ENCODE measurements around the gene ALDH2. TPM values are rescaled to one million over a fixed set of nuclear protein-coding genes. Genes with fewer than 3 reads are reported as not detected.

ALDH2 gene
- total and polyA plus RNA-seq, 9 of the 15 experiments (the other 6 are each of a cell fraction or from before 2014, with no cell fraction given): 1.9 to 22.5 (median 12.2) TPM

- in situ Hi-C loops (cut with MboI) (no loop called here), intact Hi-C loops (cut with micrococcal nuclease) (no loop called here)
- no TSS peak for BruUV-seq (replicated peaks)
- H3K9ac ChIP-seq (ENCODE audit: insufficient read depth in 1 of 2, low read depth in 2 of 2, low read length in 2 of 2): peak overlapping the region in 1 of 2 experiments; percentile 54; a peak in 2 of 4 replicates
- FAIRE-seq: no peak
- no peaks in the 10 kb centered on the region for H3K79me2 ChIP-seq (ENCODE audit: control insufficient read depth, insufficient read depth, low read length)
- 54% methylated on average over 8 of the region's 8 CpGs for whole genome bisulfite sequencing (ENCODE audit: insufficient coverage, low coverage, missing lambda C conversion rate)
- peaks cover 10 to 31% of the 10 kb centered on the region in 2 experiments; a peak in 3 of 5 replicates for H3K4me1 ChIP-seq (replicated peaks in 1 of 2; ENCODE audit: control insufficient read depth in 2 of 2, insufficient read depth in 2 of 2, low read length in 2 of 2)
- H3K36me3 ChIP-seq (ENCODE audit: control insufficient read depth, insufficient read depth, low read length): 0 out of 3 replicates have a peak, but pooled peaks cover 4% of the 10 kb centered on the region
- H3K4me2 ChIP-seq (ENCODE audit: insufficient read depth, low read length): no peak overlapping the region
- ChIA-PET CTCF (ENCODE audit: low intra/inter-chr PET ratio) (interaction anchor here (2.7 kb wide), 1 partner anchor 58 kb away, joined by 43 read pairs; no protein-coding TSS in a partner anchor), POLR2A (interaction anchor here (0.8 to 2.3 kb wide), 5 partner anchors 9 to 168 kb away, joined by 3 to 9 read pairs (median 3); no protein-coding TSS in a partner anchor)
- H4K20me1 ChIP-seq (replicated peaks; ENCODE audit: control insufficient read depth, insufficient read depth, low read length): no peaks in the 10 kb centered on the region
- H3K9me3 ChIP-seq (replicated peaks; ENCODE audit: control insufficient read depth, insufficient read depth, low read depth, low read length): no peaks in the 10 kb centered on the region
- H2AFZ ChIP-seq (ENCODE audit: low read depth, low read length): no peak overlapping the region
- no peak overlapping the region for H3K27ac ChIP-seq (ENCODE audit: extremely low read depth, low read depth, low read length)
- no peaks in the 10 kb centered on the region for H3K27me3 ChIP-seq (ENCODE audit: control insufficient read depth in 2 of 2, insufficient read depth in 2 of 2, low read length in 2 of 2)
- H3K9me1 ChIP-seq (ENCODE audit: control insufficient read depth, insufficient read depth, low read length): no peaks in the 10 kb centered on the region
- H3K4me3 ChIP-seq: no peak overlapping the region
- no peak for DNase-seq (ENCODE audit: extremely low read depth in 1 of 4, low spot score in 3 of 4)
- no peak for ATAC-seq
- TF ChIP-seq XRCC3 (IDR thresholded peaks at IDR 0.05): no peak
- TF ChIP-seq RFX7 (CRISPR knock-in tag; IDR thresholded peaks at IDR 0.05): no peak
- no peak for TF ChIP-seq ZBTB8A (IDR thresholded peaks at IDR 0.05; ENCODE audit: partially characterized antibody)
Measured at GRCh38 chr12:111754671-111755070, 12.1 kb upstream of the ALDH2 start.

- FAIRE-seq: no peak
Measured at GRCh38 chr12:111756196-111756595, 10.5 kb upstream of the ALDH2 start.

More at GRCh38 chr12:111756196-111756595, 10.5 kb upstream of the ALDH2 start:
- TF ChIP-seq ZSCAN32 (CRISPR knock-in tag; IDR thresholded peaks at IDR 0.05) (no peak), POLR2G (IDR thresholded peaks at IDR 0.05; ENCODE audit: low read depth, low read length) (peak; percentile 33; the same call in 1 of the 2 replicates)
- in situ Hi-C loops (cut with MboI): no loop called here
- Histone ChIP-seq H2AFZ (ENCODE audit: low read depth, low read length) (no peak overlapping the region), H3K4me3 (no peak overlapping the region), H3K27ac (ENCODE audit: extremely low read depth, low read depth, low read length) (no peak overlapping the region), H3K9ac (ENCODE audit: insufficient read depth in 1 of 2, low read depth in 2 of 2, low read length in 2 of 2) (peak overlapping the region in 1 of 2 experiments; percentile 36; a peak in 1 of 4 replicates), H3K79me2 (ENCODE audit: control insufficient read depth, insufficient read depth, low read length) (no peaks in the 10 kb centered on the region), H4K20me1 (replicated peaks; ENCODE audit: control insufficient read depth, insufficient read depth, low read length) (no peaks in the 10 kb centered on the region), H3K4me1 (replicated peaks in 1 of 2; ENCODE audit: control insufficient read depth in 2 of 2, insufficient read depth in 2 of 2, low read length in 2 of 2) (peaks cover 10 to 31% of the 10 kb centered on the region in 2 experiments; a peak in 3 of 5 replicates), H3K9me3 (replicated peaks; ENCODE audit: control insufficient read depth, insufficient read depth, low read depth, low read length) (no peaks in the 10 kb centered on the region), H3K36me3 (ENCODE audit: control insufficient read depth, insufficient read depth, low read length) (no peaks in the 10 kb centered on the region), H3K9me1 (ENCODE audit: control insufficient read depth, insufficient read depth, low read length) (no peaks in the 10 kb centered on the region), H3K4me2 (ENCODE audit: insufficient read depth, low read length) (no peak overlapping the region), H3K27me3 (ENCODE audit: control insufficient read depth in 2 of 2, insufficient read depth in 2 of 2, low read length in 2 of 2) (no peaks in the 10 kb centered on the region)
- 82% methylated on average over 15 of the region's 15 CpGs for WGBS (ENCODE audit: insufficient coverage, low coverage, missing lambda C conversion rate)
- POLR2A ChIA-PET: interaction anchor here (0.9 kb wide), 1 partner anchor 11 kb away, joined by 3 read pairs; no protein-coding TSS in a partner anchor
- intact Hi-C loops (cut with micrococcal nuclease): no loop called here
- no peak for DNase-seq (ENCODE audit: extremely low read depth in 1 of 4, low spot score in 3 of 4)
- no peak for ATAC-seq
- CTCF ChIA-PET (ENCODE audit: low intra/inter-chr PET ratio): no interaction called here
- BruUV-seq (replicated peaks): no TSS peak

Measured in K562 (cell line).